PC-9 (cell line): ENCODE measurements around the gene FBXL17.

ENCODE experiments used
- EZH2 ChIP-seq: fragments of 200-600 bp; sonication (generic); IDR thresholded peaks from 2 replicates; pipeline ENCODE4 v1.8.0; 2017; ENCODE audit warnings: antibody characterized with exemption, low read depth
- TF ChIP-seq, protein P1 (sequence below): fragments of 200-600 bp; sonication (generic); conservative IDR thresholded peaks from 2 replicates; pipeline ENCODE4 v1.6.1; 2017; ENCODE audit warnings: mixed run types, antibody characterized with exemption, mild to moderate bottlenecking, moderate library complexity

DNA sequence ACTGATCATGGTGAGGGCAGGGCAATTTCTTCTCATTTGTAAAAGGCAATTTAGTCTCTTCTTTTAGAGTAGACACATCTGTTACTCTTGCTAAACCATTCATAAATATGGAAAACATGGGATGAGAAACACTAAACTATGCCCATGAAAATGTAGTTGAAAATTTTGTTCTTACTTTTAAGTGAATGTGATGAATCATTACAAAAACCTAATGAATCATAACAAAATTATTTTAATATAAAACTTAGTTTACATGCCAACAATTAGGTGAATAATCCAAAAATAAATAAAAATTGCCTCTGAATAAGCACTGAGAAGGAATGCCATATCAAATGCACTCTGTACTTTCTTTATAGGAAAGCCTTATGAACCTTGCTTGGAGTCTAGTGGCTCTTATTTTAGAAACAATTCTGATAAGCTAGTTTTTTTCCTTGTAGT is 413.5 kb downstream of the FBXL17 start:
- TF ChIP-seq EZH2 = no peak
- TF ChIP-seq, protein P1, sequence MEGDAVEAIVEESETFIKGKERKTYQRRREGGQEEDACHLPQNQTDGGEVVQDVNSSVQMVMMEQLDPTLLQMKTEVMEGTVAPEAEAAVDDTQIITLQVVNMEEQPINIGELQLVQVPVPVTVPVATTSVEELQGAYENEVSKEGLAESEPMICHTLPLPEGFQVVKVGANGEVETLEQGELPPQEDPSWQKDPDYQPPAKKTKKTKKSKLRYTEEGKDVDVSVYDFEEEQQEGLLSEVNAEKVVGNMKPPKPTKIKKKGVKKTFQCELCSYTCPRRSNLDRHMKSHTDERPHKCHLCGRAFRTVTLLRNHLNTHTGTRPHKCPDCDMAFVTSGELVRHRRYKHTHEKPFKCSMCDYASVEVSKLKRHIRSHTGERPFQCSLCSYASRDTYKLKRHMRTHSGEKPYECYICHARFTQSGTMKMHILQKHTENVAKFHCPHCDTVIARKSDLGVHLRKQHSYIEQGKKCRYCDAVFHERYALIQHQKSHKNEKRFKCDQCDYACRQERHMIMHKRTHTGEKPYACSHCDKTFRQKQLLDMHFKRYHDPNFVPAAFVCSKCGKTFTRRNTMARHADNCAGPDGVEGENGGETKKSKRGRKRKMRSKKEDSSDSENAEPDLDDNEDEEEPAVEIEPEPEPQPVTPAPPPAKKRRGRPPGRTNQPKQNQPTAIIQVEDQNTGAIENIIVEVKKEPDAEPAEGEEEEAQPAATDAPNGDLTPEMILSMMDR = no peak
